GM18505 (cell line): Measurements from ENCODE around the gene NDC1.

Source experiments
- ATAC-seq: cut with Tn5 transposase; IDR thresholded peaks from one replicate; pipeline ENCODE4 v1.9.1; 2021; ENCODE audit not compliant: unreplicated experiment
- POLR2A ChIP-seq: IDR thresholded peaks from 4 replicates; pipeline ENCODE4 v1.6.1; 2011; ENCODE audit warnings: borderline replicate concordance; ENCODE audit not compliant: insufficient read depth, insufficient read length; ENCODE audit errors: extremely low read depth

The NDC1 gene

DNA sequence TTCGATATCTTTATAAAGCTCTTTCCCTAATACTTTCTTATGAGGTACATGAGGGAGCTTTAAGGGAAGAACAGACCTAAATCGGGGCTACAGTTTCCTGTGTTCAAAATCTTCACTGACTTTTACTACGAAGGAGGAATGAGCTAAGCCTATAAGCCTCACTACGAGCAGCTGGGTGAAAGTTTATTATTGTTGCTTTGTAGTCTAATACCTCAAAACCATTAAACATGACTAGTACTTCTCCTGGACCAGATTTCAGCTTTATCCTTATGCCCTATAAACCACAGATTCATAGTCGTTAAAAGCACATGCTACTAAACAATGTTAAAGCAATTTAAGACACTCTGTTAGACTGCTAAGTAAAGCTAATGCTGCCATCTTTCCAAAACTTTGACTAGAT lies 30.2 kb downstream of the NDC1 start:
- TF ChIP-seq POLR2A, result no peak
- no peak for ATAC-seq

DNA sequence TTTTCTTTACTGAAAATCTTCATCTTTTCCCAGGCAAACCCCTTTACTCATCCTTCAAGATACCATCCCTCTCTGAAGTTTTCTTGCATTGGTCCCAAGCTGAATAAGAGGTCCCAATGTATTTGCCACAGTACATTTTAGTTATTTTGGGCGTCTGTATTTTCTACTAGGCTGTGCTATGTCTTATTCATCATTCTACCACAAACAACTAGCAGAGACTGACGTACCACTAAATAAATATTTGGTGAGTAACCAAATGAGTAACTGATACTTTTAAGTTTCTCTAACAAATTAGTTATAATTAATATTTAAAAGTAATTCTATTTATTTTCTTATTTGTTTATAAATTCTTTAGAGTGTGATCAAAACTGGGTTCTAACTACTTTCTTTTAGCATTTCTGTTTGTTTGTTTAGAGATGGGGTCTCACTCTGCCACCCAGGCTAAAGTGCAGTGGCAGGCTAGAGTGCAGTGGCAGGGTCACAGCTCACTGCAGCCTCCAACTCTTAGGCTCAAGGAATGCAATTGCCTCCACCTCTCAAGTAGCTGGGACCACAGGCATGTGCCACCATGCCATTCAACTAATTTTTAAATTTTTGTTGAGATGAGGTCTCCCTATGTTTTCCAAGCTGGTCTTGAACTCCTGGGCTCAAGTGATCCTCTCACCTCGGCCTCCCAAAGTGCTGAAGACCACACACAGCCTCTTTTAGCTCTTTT lies 33.1 kb downstream of the NDC1 start:
- ATAC-seq, result no peak
- no peak for TF ChIP-seq POLR2A

DNA sequence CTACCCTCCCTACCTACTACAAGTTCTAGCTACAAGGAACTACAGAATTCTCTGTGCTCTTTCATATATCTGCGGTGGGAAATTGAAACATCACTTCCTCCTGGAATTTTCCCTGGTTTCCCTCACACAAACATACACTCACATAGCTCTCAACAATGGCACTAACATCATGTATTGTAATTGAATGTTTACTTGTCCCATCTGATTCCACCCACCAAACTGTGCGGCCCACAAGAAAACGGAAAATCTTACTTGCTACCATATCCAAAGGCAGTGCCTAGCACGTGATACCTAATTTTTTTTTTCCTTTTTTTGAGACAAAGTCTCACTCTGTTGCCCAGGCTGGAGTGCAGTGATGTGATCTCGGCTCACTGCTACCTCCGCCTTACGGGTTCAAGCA lies 33.9 kb downstream of the NDC1 start:
- no peak for ATAC-seq

DNA sequence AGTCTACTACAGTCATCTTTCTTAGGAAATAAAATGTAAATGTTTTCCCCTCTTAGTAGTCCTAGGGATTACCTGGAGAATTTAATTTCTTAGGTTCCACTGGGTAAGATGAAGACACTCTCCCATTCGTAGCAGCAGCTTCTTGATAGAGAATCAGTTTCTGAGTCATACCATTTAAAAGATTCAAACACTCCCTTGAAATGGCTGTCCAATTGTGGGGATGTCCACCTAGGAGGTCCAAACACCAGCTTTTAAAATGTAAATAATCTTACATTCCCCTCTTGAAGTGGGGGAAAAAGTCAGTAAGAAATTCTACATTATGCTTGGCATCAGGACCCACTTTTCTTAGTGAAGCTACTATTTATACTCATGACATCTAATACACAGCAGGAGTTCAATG lies 37.5 kb downstream of the NDC1 start:
- no peak for TF ChIP-seq POLR2A
- no peak for ATAC-seq

More for the DNA sequence above, 33.9 kb downstream of the NDC1 start:
- TF ChIP-seq POLR2A, result no peak

DNA sequence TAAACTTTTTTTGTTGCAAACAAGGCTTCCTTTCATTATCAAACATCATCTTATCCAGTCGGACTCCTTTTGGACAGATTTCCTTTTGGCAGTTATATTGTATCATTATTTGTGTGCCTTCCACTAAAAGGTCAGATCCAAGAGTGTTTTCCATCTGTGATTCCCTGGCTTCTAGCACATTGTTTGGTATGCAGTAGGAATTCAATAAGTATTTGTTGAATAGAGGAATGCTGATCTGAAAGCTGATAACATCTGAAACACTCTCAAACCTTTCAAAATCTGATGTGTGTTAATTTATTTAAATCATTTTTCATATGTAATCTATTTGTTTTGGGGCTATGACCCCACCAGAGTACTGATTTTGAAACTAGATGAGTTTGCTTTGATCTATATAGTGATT lies 39.0 kb downstream of the NDC1 start:
- ATAC-seq, result no peak
- TF ChIP-seq POLR2A, result no peak

DNA sequence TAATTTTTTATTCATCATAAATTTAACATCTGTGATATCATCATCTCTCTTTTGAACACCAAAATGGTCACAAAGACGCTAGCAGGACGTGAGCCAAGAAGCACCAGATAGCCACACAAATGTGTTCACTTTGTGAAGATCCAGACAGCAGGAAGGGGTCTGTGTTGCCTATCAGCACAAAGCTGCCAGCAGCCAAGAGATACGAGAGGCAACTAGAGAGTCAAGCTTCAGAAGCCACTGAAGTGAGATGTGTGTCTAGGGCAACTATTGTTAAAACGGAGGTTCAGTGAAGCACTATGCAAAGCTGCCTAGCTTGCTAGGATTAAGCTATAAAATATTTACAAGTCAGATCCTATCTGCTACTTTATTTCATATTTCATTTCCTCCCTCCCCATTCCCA lies 45.3 kb downstream of the NDC1 start:
- ATAC-seq, result no peak
- no peak for TF ChIP-seq POLR2A

DNA sequence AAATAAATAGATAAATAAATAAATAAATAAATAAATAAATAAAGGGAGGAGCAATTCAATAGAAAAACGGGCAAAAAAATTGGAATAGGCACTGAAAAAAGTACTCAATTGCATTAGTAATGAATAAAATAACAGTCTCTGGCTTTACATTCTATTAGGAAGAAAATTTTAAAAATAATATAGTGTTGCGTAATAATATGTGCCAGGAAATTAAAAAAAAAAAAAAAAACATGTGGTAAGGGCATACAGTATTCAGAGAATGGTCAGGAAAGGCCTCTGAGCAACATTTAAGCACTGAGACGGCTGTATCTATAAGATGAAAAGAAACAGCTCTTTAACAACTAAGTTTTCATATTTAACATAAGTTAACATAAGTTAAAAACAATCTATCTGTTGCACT lies 50.4 kb downstream of the NDC1 start:
- TF ChIP-seq POLR2A, result no peak
- ATAC-seq, result no peak

DNA sequence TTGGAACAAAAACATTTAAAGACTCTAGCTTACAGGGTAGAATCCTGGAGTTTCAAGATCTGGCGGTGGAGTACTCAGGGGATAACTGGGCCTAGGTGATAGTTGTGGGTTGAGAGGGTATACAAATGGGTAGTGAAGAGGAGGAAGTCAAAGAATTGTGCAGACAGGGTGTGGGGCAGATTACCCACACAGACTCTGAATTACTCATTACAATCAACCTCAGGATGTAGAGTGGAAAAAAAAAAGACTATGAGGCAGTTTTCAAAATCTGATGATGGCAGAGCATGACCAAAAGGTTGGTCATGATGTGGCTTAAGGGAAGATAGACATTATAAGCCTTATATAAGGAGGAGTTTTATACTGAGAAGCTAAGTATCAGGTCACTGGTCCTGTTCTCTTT lies 55.0 kb downstream of the NDC1 start:
- TF ChIP-seq POLR2A, result no peak
- ATAC-seq, result no peak

DNA sequence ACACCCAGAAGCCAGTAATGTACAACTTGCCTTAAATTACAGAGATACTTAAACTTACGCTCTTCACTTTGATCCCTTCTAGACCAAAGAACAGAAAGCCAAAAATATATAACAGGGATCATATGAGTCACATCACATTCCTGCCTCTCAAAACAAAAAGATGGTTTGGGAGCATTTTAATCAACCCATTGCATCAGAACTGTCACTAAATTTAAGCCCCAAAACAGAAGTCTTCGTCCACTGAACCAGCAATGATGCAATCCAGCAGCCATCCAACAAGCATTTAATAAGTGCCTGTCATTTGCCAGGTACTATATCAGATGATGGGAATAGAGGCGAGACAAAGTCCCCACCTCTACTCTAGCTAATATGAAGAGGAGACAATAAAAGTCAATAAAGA lies 56.4 kb downstream of the NDC1 start:
- ATAC-seq, result no peak
- TF ChIP-seq POLR2A, result no peak

DNA sequence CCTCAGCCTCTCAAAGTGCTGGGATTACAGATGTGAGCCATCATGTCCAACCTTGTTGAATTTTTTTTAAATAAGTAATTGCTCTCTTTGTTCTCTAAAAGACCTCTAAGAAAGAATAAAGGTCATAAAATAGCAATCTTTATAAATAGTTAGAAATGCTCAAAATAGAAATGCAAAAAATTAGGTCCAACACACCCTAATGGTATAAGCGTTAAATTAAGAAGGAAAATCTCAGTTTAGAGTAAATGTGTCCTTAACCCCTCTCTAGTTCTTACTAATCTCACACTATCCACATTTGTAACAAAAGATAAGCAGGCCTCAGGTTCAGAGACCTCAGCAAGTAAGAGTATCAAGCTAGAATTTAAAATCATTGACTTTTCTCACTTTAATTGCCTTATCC lies 60.8 kb downstream of the NDC1 start:
- no peak for TF ChIP-seq POLR2A
- ATAC-seq, result no peak

DNA sequence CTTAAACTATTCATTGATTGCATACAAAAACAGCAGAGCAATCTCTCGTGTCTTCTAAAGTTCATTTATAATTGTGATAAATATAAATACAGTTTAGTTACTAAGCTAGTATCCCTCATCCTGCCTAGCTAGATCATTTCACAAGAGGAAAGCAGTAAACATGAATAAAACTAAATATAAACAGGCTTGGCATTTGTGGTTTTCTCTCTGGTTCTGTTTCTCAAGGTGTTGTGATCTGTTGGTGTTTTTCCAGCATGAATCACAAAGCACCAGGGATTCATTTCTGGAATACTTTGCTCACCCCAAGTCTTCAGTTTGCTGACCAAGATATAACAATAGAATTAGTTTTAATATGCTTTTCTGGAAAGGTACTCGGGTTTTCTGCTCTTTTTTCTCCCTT lies 66.4 kb downstream of the NDC1 start:
- TF ChIP-seq POLR2A, result no peak
- no peak for ATAC-seq

GRCh38 chr1:53769780-53770179 lies 68.3 kb downstream of the NDC1 start:
- no peak for ATAC-seq
- no peak for TF ChIP-seq POLR2A

DNA sequence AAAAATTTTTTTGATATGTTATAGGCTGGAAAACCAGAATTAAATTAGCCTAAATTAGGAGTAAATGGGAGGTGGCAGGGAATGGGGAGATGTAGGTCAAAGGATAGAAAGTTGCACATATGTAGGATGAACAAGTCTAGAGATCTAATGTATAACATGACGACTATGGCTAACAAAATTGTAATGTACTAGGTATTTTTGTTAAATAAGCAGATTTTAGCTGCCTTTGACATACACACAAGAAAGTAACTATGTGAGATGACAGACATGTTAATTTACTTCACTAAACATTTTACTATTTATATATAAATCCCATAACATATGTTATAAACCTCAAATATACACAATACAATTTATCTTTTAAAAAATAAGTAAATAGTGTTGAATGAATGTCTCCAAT lies 68.9 kb downstream of the NDC1 start:
- ATAC-seq, result no peak
- no peak for TF ChIP-seq POLR2A

- ATAC-seq, result no peak
- TF ChIP-seq POLR2A, result no peak
Observed at GRCh38 chr1:53766831-53767405, 71.2 kb downstream of the NDC1 start.
